Melanocyte of skin (primary cell): ENCODE measurements around the gene EXOC3. TPM values are rescaled to one million over a fixed set of nuclear protein-coding genes. Genes with fewer than 3 reads are reported as not detected.

ENCODE experiments used
- total RNA-seq, 2 donors: library from RNA; depleted of rRNA; stranded (reverse); fragments of >200 nt; gene quantifications; 2 replicates each; pipeline ENCODE4 v1.2.3, GENCODE V29; 2012

EXOC3 gene
- total RNA-seq, result 10 to 100 TPM; 24.8 to 28.0 TPM

GRCh38 chr5:442335-443238 is at the start of gene EXOC3:
Gene EXOC3, plus strand, starts transcription at chr5:443176. Its CDS starts 3,030 bp downstream, at chr5:446206.

Other genes starting within 250 kb of the EXOC3 start
- gene CCDC127, start 225.0 kb upstream of the EXOC3 start, total RNA-seq, result 1 to 10 TPM; 3.7 to 4.5 TPM
- gene SDHA, start 224.9 kb upstream of the EXOC3 start, total RNA-seq, result 100 to 1,000 TPM; 107 to 132 TPM
- 100 to 1,000 TPM; 160 TPM for gene PDCD6, start 171.5 kb upstream of the EXOC3 start, total RNA-seq
- gene AHRR, start 121.5 kb upstream of the EXOC3 start, total RNA-seq, result 10 to 100 TPM; 30.0 to 41.0 TPM
- gene SLC9A3, start 81.3 kb downstream of the EXOC3 start, total RNA-seq, result 1 to 10 TPM in 1 of 2 donors, under 1 TPM in 1; 1.00 to 1.4 TPM
- gene CEP72, start 169.2 kb downstream of the EXOC3 start, total RNA-seq, result 10 to 100 TPM; 17.3 to 25.8 TPM